ENCODE measurements around the gene ARF1.

Gene ARF1

GRCh38 chr1:228071839-228072657, 10.5 kb upstream of the ARF1 start:
- Mint-ChIP-seq H3K36me3 (no peaks in the 10 kb centered on the region), H3K4me1 (peaks cover 2 to 11% of the 10 kb centered on the region in 2 donors), H3K9me3 (no peaks in the 10 kb centered on the region), H3K27me3 (peaks cover 5 to 9% of the 10 kb centered on the region in 2 donors), H3K27ac (no peak overlapping the region), H3K4me3 (no peak overlapping the region)
- ATAC-seq (replicated peaks) (peak; percentile 27 to 52), DNase-seq (no peak)

GRCh38 chr1:228072658-228073043, 9.9 kb upstream of the ARF1 start:
- peaks cover 8 to 13% of the 10 kb centered on the region in 2 donors for H3K4me1 Mint-ChIP-seq
- H3K36me3 Mint-ChIP-seq: peaks cover 0 to 2% of the 10 kb centered on the region in 2 donors
- no peak overlapping the region for H3K27ac Mint-ChIP-seq
- H3K9me3 Mint-ChIP-seq: no peaks in the 10 kb centered on the region
- H3K27me3 Mint-ChIP-seq: peaks cover 0 to 3% of the 10 kb centered on the region in 2 donors
- ATAC-seq (replicated peaks): peak in 1 of 2 donors; percentile 28
- H3K4me3 Mint-ChIP-seq: no peak overlapping the region
- no peak for DNase-seq

- no peak overlapping the region for H3K27ac Mint-ChIP-seq
- peaks cover 12 to 13% of the 10 kb centered on the region in 2 donors for H3K4me1 Mint-ChIP-seq
- no peak for DNase-seq
- H3K27me3 Mint-ChIP-seq: no peaks in the 10 kb centered on the region
- no peak overlapping the region for H3K4me3 Mint-ChIP-seq
- no peaks in the 10 kb centered on the region for H3K9me3 Mint-ChIP-seq
- ATAC-seq (replicated peaks): no peak
- H3K36me3 Mint-ChIP-seq: peaks cover 0 to 4% of the 10 kb centered on the region in 2 donors
These were observed 9.2 kb upstream of the ARF1 start for GRCh38 chr1:228073061-228073856.

GRCh38 chr1:228073857-228074545, 8.5 kb upstream of the ARF1 start:
- H3K27ac Mint-ChIP-seq: peak overlapping the region; percentile 47
- peaks cover 0 to 6% of the 10 kb centered on the region in 2 donors for H3K36me3 Mint-ChIP-seq
- H3K4me3 Mint-ChIP-seq: no peak overlapping the region
- DNase-seq (no peak), ATAC-seq (replicated peaks) (no peak)
- H3K4me1 Mint-ChIP-seq: peaks cover 16 to 17% of the 10 kb centered on the region in 2 donors
- H3K9me3 Mint-ChIP-seq: no peaks in the 10 kb centered on the region
- H3K27me3 Mint-ChIP-seq: no peaks in the 10 kb centered on the region

- no peak overlapping the region for H3K27ac Mint-ChIP-seq
- no peak overlapping the region for H3K4me3 Mint-ChIP-seq
- no peak for DNase-seq
- H3K4me1 Mint-ChIP-seq: peaks cover 18 to 22% of the 10 kb centered on the region in 2 donors
- no peak for ATAC-seq (replicated peaks)
- H3K36me3 Mint-ChIP-seq: peaks cover 0 to 10% of the 10 kb centered on the region in 2 donors
- no peaks in the 10 kb centered on the region for H3K9me3 Mint-ChIP-seq
- no peaks in the 10 kb centered on the region for H3K27me3 Mint-ChIP-seq
These were observed 7.4 kb upstream of the ARF1 start for GRCh38 chr1:228074954-228075730.

- no peaks in the 10 kb centered on the region for H3K27me3 Mint-ChIP-seq
- ATAC-seq (replicated peaks) (no peak), DNase-seq (no peak)
- H3K9me3 Mint-ChIP-seq: no peaks in the 10 kb centered on the region
- peaks cover 0 to 10% of the 10 kb centered on the region in 2 donors for H3K36me3 Mint-ChIP-seq
- H3K4me1 Mint-ChIP-seq: peaks cover 18 to 26% of the 10 kb centered on the region in 2 donors
- no peak overlapping the region for H3K27ac Mint-ChIP-seq
- no peak overlapping the region for H3K4me3 Mint-ChIP-seq
These were observed 6.7 kb upstream of the ARF1 start for GRCh38 chr1:228075801-228076271.

- Mint-ChIP-seq H3K27ac (no peak overlapping the region), H3K27me3 (no peaks in the 10 kb centered on the region), H3K4me1 (peaks cover 23 to 37% of the 10 kb centered on the region in 2 donors), H3K4me3 (no peak overlapping the region), H3K9me3 (no peaks in the 10 kb centered on the region), H3K36me3 (peaks cover 0 to 10% of the 10 kb centered on the region in 2 donors)
- DNase-seq (no peak), ATAC-seq (replicated peaks) (no peak)
These were observed 5.6 kb upstream of the ARF1 start for GRCh38 chr1:228076796-228077430.

GRCh38 chr1:228077565-228078330, 4.8 kb upstream of the ARF1 start:
- H3K9me3 Mint-ChIP-seq: no peaks in the 10 kb centered on the region
- DNase-seq: no peak
- no peaks in the 10 kb centered on the region for H3K27me3 Mint-ChIP-seq
- peaks cover 20 to 37% of the 10 kb centered on the region in 2 donors for H3K4me1 Mint-ChIP-seq
- H3K27ac Mint-ChIP-seq: no peak overlapping the region
- peaks cover 0 to 10% of the 10 kb centered on the region in 2 donors for H3K36me3 Mint-ChIP-seq
- no peak overlapping the region for H3K4me3 Mint-ChIP-seq
- ATAC-seq (replicated peaks): no peak

- peaks cover 6 to 18% of the 10 kb centered on the region in 2 donors for H3K36me3 Mint-ChIP-seq
- H3K9me3 Mint-ChIP-seq: no peaks in the 10 kb centered on the region
- no peak overlapping the region for H3K27ac Mint-ChIP-seq
- H3K4me3 Mint-ChIP-seq: no peak overlapping the region
- H3K4me1 Mint-ChIP-seq: peaks cover 19 to 44% of the 10 kb centered on the region in 2 donors
- no peaks in the 10 kb centered on the region for H3K27me3 Mint-ChIP-seq
- DNase-seq (no peak), ATAC-seq (replicated peaks) (no peak)
These were observed 3.5 kb upstream of the ARF1 start for GRCh38 chr1:228079013-228079412.

GRCh38 chr1:228079601-228080263, 2.8 kb upstream of the ARF1 start:
- Mint-ChIP-seq H3K27me3 (no peaks in the 10 kb centered on the region), H3K4me1 (peaks cover 23 to 51% of the 10 kb centered on the region in 2 donors), H3K36me3 (peaks cover 6 to 26% of the 10 kb centered on the region in 2 donors), H3K4me3 (no peak overlapping the region), H3K9me3 (no peaks in the 10 kb centered on the region), H3K27ac (no peak overlapping the region)
- ATAC-seq (replicated peaks) (no peak), DNase-seq (no peak)

- Mint-ChIP-seq H3K4me1 (peaks cover 34 to 65% of the 10 kb centered on the region in 2 donors), H3K9me3 (no peaks in the 10 kb centered on the region), H3K4me3 (peak overlapping the region; percentile 94 to 96), H3K36me3 (peaks cover 6 to 36% of the 10 kb centered on the region in 2 donors), H3K27me3 (no peaks in the 10 kb centered on the region), H3K27ac (peak overlapping the region; percentile 42)
- ATAC-seq (replicated peaks) (no peak), DNase-seq (no peak)
These were observed 1.4 kb upstream of the ARF1 start for GRCh38 chr1:228081144-228081543.

GRCh38 chr1:228081578-228082213, 812 bp upstream of the ARF1 start:
- DNase-seq (no peak), ATAC-seq (replicated peaks) (peak; percentile 15 to 31)
- Mint-ChIP-seq H3K27ac (peak overlapping the region; percentile 97), H3K9me3 (no peaks in the 10 kb centered on the region), H3K36me3 (peaks cover 6 to 40% of the 10 kb centered on the region in 2 donors), H3K4me1 (peaks cover 37 to 71% of the 10 kb centered on the region in 2 donors), H3K4me3 (peak overlapping the region; percentile 94 to 96), H3K27me3 (no peaks in the 10 kb centered on the region)
